ENCODE results near the gene SNX25.

DNA sequence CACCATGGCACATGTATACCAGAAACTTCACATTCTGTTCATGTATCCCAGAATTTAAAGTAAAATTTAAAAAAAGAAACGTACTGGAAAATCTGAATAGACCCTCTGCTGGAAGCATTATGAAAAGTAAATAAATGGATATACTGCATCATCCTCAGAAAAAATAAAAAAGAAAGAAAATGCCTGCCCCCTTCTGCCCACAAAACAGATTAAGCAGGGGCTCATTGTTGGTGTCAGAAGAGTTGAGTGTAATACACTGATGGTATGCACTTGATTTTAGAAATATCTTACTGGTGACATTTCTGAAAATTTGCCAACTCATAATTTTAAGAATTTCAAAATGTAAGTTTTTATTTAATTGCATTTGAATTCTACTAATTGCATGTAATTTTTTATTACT lies 108.5 kb downstream of the SNX25 start:
- TF ChIP-seq EZH2 (IDR thresholded peaks at IDR 0.05; ENCODE audit: low read depth, unreplicated experiment) (no peak), CTCF (conservative IDR thresholded peaks at IDR 0.05; ENCODE audit: low read depth in 2 of 2) (no peak; a peak in 1 of 4 replicates), EZH2phosphoT487 (IDR thresholded peaks at IDR 0.05; ENCODE audit: unreplicated experiment) (no peak), REST (IDR thresholded peaks at IDR 0.05; ENCODE audit: unreplicated experiment) (no peak), POLR2AphosphoS5 (IDR thresholded peaks at IDR 0.05; ENCODE audit: low read depth) (no peak), CREB1 (CRISPR knock-in tag; IDR thresholded peaks at IDR 0.05; ENCODE audit: low read depth) (no peak), ZNF114 (CRISPR knock-in tag; IDR thresholded peaks at IDR 0.05) (no peak), JUNB (IDR thresholded peaks at IDR 0.05; ENCODE audit: unreplicated experiment) (no peak), ZNF331 (CRISPR knock-in tag; IDR thresholded peaks at IDR 0.05; ENCODE audit: low read depth) (no peak)
- TF ChIP-seq, protein P1, sequence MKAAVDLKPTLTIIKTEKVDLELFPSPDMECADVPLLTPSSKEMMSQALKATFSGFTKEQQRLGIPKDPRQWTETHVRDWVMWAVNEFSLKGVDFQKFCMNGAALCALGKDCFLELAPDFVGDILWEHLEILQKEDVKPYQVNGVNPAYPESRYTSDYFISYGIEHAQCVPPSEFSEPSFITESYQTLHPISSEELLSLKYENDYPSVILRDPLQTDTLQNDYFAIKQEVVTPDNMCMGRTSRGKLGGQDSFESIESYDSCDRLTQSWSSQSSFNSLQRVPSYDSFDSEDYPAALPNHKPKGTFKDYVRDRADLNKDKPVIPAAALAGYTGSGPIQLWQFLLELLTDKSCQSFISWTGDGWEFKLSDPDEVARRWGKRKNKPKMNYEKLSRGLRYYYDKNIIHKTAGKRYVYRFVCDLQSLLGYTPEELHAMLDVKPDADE (IDR thresholded peaks at IDR 0.05) = no peak

Data from GM23338 (cell line).